ENCODE measurements around the gene FUZ.

FUZ gene

GRCh38 chr19:49807904-49808675 lies 5.0 kb downstream of the FUZ start:
- no peak for DNase-seq (ENCODE audit: low read depth in 2 of 3, low spot score in 1 of 3)

GRCh38 chr19:49807058-49807903 lies 5.8 kb downstream of the FUZ start:
- no peak for DNase-seq (ENCODE audit: low read depth in 2 of 3, low spot score in 1 of 3)

- no peak for DNase-seq (ENCODE audit: low read depth in 2 of 3, low spot score in 1 of 3)
Measured at GRCh38 chr19:49806620-49806959, 6.5 kb downstream of the FUZ start.

GRCh38 chr19:49805822-49806619 lies 7.1 kb downstream of the FUZ start:
- no peak for DNase-seq (ENCODE audit: low read depth in 2 of 3, low spot score in 1 of 3)

GRCh38 chr19:49803529-49803856 lies 9.6 kb downstream of the FUZ start:
- DNase-seq (ENCODE audit: low read depth in 2 of 3, low spot score in 1 of 3): no peak

- DNase-seq (ENCODE audit: low read depth in 2 of 3, low spot score in 1 of 3): no peak
Measured at GRCh38 chr19:49802836-49803528, 10.1 kb downstream of the FUZ start.

- no peak for DNase-seq (ENCODE audit: low read depth in 2 of 3, low spot score in 1 of 3)
Measured at GRCh38 chr19:49801966-49802661, 11.0 kb downstream of the FUZ start.

GRCh38 chr19:49801401-49801888 lies 11.6 kb downstream of the FUZ start:
- DNase-seq (ENCODE audit: low read depth in 2 of 3, low spot score in 1 of 3): no peak

GRCh38 chr19:49800771-49801170 lies 12.3 kb downstream of the FUZ start:
- DNase-seq (ENCODE audit: low read depth in 2 of 3, low spot score in 1 of 3): no peak

GRCh38 chr19:49799798-49800376 lies 13.2 kb downstream of the FUZ start:
- DNase-seq (ENCODE audit: low read depth in 2 of 3, low spot score in 1 of 3): no peak

GRCh38 chr19:49799271-49799797 lies 13.8 kb downstream of the FUZ start:
- no peak for DNase-seq (ENCODE audit: low read depth in 2 of 3, low spot score in 1 of 3)

GRCh38 chr19:49798574-49798973 lies 14.5 kb downstream of the FUZ start:
- DNase-seq (ENCODE audit: low read depth in 2 of 3, low spot score in 1 of 3): no peak

GRCh38 chr19:49795615-49796014 lies 17.5 kb downstream of the FUZ start:
- no peak for DNase-seq (ENCODE audit: low read depth in 2 of 3, low spot score in 1 of 3)

GRCh38 chr19:49793561-49793840 lies 19.6 kb downstream of the FUZ start:
- DNase-seq (ENCODE audit: low read depth in 2 of 3, low spot score in 1 of 3): peak in 1 of 3 donors; percentile 18

- no peak for DNase-seq (ENCODE audit: low read depth in 2 of 3, low spot score in 1 of 3)
Measured at GRCh38 chr19:49792829-49793560, 20.1 kb downstream of the FUZ start.

GRCh38 chr19:49791776-49792445 lies 21.2 kb downstream of the FUZ start:
- no peak for DNase-seq (ENCODE audit: low read depth in 2 of 3, low spot score in 1 of 3)

- no peak for DNase-seq (ENCODE audit: low read depth in 2 of 3, low spot score in 1 of 3)
Measured at GRCh38 chr19:49790866-49791265, 22.2 kb downstream of the FUZ start.

- DNase-seq (ENCODE audit: low read depth in 2 of 3, low spot score in 1 of 3): no peak
Measured at GRCh38 chr19:49788857-49789256, 24.2 kb downstream of the FUZ start.

GRCh38 chr19:49787746-49788145 lies 25.3 kb downstream of the FUZ start:
- no peak for DNase-seq (ENCODE audit: low read depth in 2 of 3, low spot score in 1 of 3)
